Neural progenitor cell (in vitro differentiated cells): ENCODE measurements around the gene HHLA2. TPM values are rescaled to one million over a fixed set of nuclear protein-coding genes. Genes with fewer than 3 reads are reported as not detected.

ENCODE experiments used
- DNase-seq: peaks from one replicate; pipeline ENCODE4 v3.0.0-alpha.2; 2016; ENCODE audit warnings: low spot score
- H2AFZ ChIP-seq: fragments of 200-600 bp; sonication (generic); replicated peaks from 2 replicates; pipeline ENCODE4 v1.6.1; 2016; ENCODE audit warnings: antibody characterized with exemption
- H3F3A ChIP-seq: fragments of 200-600 bp; sonication (generic); 2 replicates; pipeline ENCODE4 v1.6.1; 2016; ENCODE audit warnings: antibody characterized with exemption, low read depth
- H3K27ac ChIP-seq: fragments of 200-600 bp; sonication (generic); 2 replicates; pipeline ENCODE4 v1.5.1; 2016; ENCODE audit warnings: mild to moderate bottlenecking
- H3K27me3 ChIP-seq: fragments of 200-600 bp; sonication (generic); 2 replicates; pipeline ENCODE4 v1.6.1; 2016; ENCODE audit warnings: mild to moderate bottlenecking, moderate library complexity
- H3K36me3 ChIP-seq: fragments of 200-600 bp; sonication (generic); 2 replicates; pipeline ENCODE4 v1.5.1; 2016
- H3K4me1 ChIP-seq: fragments of 200-600 bp; sonication (generic); 2 replicates; pipeline ENCODE4 v1.6.1; 2016; ENCODE audit warnings: mixed run types
- H3K4me2 ChIP-seq: fragments of 200-600 bp; sonication (generic); 2 replicates; pipeline ENCODE4 v1.6.1; 2016
- H3K4me3 ChIP-seq: fragments of 200-600 bp; sonication (generic); 2 replicates; pipeline ENCODE4 v1.5.1; 2016
- H3K79me2 ChIP-seq: fragments of 200-600 bp; sonication (generic); 2 replicates; pipeline ENCODE4 v1.6.1; 2016; ENCODE audit warnings: low read depth
- H3K9ac ChIP-seq: fragments of 200-600 bp; sonication (generic); 2 replicates; pipeline ENCODE4 v1.6.1; 2016
- H3K9me3 ChIP-seq: fragments of 200-600 bp; sonication (generic); 2 replicates; pipeline ENCODE4 v1.5.1; 2016; ENCODE audit warnings: low read depth
- H4K20me1 ChIP-seq: fragments of 200-600 bp; sonication (generic); 2 replicates; pipeline ENCODE4 v1.6.1; 2016; ENCODE audit warnings: low read depth
- H3K27ac Mint-ChIP-seq: 3 replicates; pipeline ENCODE4 v1.8.0; 2021; ENCODE audit warnings: mixed read lengths
- H3K27me3 Mint-ChIP-seq: 2 replicates; pipeline ENCODE4 v1.8.0; 2022; ENCODE audit warnings: low read depth, mild to moderate bottlenecking, inconsistent platforms, moderate library complexity, mixed read lengths; ENCODE audit not compliant: insufficient read depth
- H3K36me3 Mint-ChIP-seq: 3 replicates; pipeline ENCODE4 v1.8.0; 2021; ENCODE audit warnings: mixed read lengths
- H3K4me1 Mint-ChIP-seq: 3 replicates; pipeline ENCODE4 v1.8.0; 2021; ENCODE audit warnings: mixed read lengths
- H3K4me3 Mint-ChIP-seq: 3 replicates; pipeline ENCODE4 v1.8.0; 2021; ENCODE audit warnings: mild to moderate bottlenecking, moderate library complexity, mixed read lengths
- H3K9me3 Mint-ChIP-seq: 3 replicates; pipeline ENCODE4 v1.8.0; 2020; ENCODE audit warnings: mixed read lengths
- EZH2 ChIP-seq: fragments of 200-600 bp; sonication (generic); IDR thresholded peaks from 2 replicates; pipeline ENCODE4 v1.6.1; 2017; ENCODE audit warnings: antibody characterized with exemption, mild to moderate bottlenecking, moderate library complexity
- EZH2phosphoT487 ChIP-seq: fragments of 200-600 bp; sonication (generic); IDR thresholded peaks from 2 replicates; pipeline ENCODE4 v1.6.1; 2017; ENCODE audit warnings: antibody characterized with exemption
- total RNA-seq: library from RNA; depleted of rRNA; stranded (reverse); fragments of >200 nt; gene quantifications from 2 replicates; pipeline ENCODE4 v1.2.3, GENCODE V29; 2015; ENCODE audit warnings: low replicate concordance
- TF ChIP-seq, protein P1 (sequence below): fragments of 200-600 bp; sonication (generic); IDR thresholded peaks from 2 replicates; pipeline ENCODE4 v1.5.1; 2017; ENCODE audit warnings: antibody characterized with exemption, mild to moderate bottlenecking

Gene HHLA2
- total RNA-seq, 1 donor from 2014 or later, result not detected

DNA sequence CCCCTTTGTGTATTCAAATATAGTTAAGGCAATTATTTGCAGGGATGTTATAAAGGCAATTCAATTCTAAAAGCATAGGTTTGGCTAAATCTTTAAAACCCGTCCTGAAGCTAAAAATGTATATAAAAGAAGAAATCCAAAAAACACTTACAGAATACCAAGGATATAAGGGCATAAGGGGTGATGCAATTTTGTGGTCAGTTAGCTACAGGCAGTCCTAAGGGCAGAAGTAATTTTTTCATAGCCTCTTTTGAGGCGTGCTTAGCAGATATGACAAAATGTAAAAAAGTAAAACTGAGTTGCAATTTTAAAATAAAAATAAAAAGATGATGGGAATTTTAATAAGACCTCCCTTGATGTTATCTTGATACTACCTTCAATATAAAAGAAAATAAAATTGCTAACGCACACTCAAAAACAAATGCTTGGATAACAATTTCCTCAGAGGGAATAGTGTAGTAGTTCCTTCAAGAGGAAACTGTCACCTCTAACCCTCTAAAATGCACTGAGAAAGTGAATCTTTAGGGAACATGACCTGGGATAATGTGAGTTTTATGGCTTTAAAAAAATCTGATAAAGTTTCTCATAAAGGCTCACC is 109.8 kb downstream of the HHLA2 start:
- Histone ChIP-seq H3K4me2 (no peak overlapping the region), H3F3A (no peaks in the 10 kb centered on the region), H3K4me3 (no peak overlapping the region), H4K20me1 (no peaks in the 10 kb centered on the region), H3K9me3 (no peaks in the 10 kb centered on the region), H3K27ac (no peak overlapping the region), H3K27me3 (no peaks in the 10 kb centered on the region), H2AFZ (no peak overlapping the region), H3K4me1 (peaks cover 8% of the 10 kb centered on the region), H3K36me3 (no peaks in the 10 kb centered on the region), H3K9ac (no peak overlapping the region), H3K79me2 (no peaks in the 10 kb centered on the region)
- TF ChIP-seq, protein P1, sequence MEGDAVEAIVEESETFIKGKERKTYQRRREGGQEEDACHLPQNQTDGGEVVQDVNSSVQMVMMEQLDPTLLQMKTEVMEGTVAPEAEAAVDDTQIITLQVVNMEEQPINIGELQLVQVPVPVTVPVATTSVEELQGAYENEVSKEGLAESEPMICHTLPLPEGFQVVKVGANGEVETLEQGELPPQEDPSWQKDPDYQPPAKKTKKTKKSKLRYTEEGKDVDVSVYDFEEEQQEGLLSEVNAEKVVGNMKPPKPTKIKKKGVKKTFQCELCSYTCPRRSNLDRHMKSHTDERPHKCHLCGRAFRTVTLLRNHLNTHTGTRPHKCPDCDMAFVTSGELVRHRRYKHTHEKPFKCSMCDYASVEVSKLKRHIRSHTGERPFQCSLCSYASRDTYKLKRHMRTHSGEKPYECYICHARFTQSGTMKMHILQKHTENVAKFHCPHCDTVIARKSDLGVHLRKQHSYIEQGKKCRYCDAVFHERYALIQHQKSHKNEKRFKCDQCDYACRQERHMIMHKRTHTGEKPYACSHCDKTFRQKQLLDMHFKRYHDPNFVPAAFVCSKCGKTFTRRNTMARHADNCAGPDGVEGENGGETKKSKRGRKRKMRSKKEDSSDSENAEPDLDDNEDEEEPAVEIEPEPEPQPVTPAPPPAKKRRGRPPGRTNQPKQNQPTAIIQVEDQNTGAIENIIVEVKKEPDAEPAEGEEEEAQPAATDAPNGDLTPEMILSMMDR, result no peak
- no peak for TF ChIP-seq EZH2phosphoT487
- TF ChIP-seq EZH2, result no peak
- Mint-ChIP-seq H3K36me3 (peaks cover 2% of the 10 kb centered on the region), H3K9me3 (no peaks in the 10 kb centered on the region), H3K27ac (no peak overlapping the region), H3K4me3 (no peak overlapping the region), H3K4me1 (peaks cover 46% of the 10 kb centered on the region), H3K27me3 (peaks cover 3% of the 10 kb centered on the region)
- DNase-seq, result no peak

DNA sequence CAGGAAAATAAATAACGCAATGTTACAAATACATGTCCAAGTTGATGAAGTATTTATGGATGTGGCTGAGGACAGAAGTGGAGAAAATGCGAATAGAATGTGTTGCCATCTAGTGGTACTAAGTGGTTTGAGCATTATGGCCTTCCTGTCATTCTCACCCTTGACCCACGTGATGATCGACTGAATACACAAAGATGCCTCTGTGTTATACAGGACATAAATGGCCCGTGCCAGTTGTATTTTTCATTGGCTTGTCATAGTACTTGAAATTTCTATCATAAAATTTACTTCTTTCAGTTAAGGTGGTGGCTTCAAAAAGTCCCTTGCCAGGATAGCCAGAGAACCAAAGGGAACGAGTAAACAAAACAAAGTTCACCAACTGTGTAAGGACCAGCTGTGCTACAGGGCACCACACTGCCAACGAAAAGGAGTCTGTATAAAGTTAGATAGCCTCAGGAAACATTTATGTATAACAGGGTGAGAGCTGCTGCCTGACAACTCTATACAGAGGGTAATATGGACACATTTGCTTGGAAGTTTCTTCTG is 110.4 kb downstream of the HHLA2 start:
- H3K4me1 Mint-ChIP-seq, result peaks cover 44% of the 10 kb centered on the region
- Histone ChIP-seq H3K27me3 (no peaks in the 10 kb centered on the region), H4K20me1 (no peaks in the 10 kb centered on the region), H3K4me1 (peaks cover 8% of the 10 kb centered on the region), H2AFZ (no peak overlapping the region), H3K9me3 (no peaks in the 10 kb centered on the region), H3K4me3 (no peak overlapping the region), H3F3A (no peaks in the 10 kb centered on the region), H3K9ac (no peak overlapping the region), H3K36me3 (no peaks in the 10 kb centered on the region), H3K79me2 (no peaks in the 10 kb centered on the region), H3K4me2 (no peak overlapping the region), H3K27ac (no peak overlapping the region)
- peak overlapping the region; percentile 29 for H3K27ac Mint-ChIP-seq
- DNase-seq, result peak; percentile 52
- H3K27me3 Mint-ChIP-seq, result peaks cover 3% of the 10 kb centered on the region
- peaks cover 3% of the 10 kb centered on the region for H3K9me3 Mint-ChIP-seq
- H3K4me3 Mint-ChIP-seq, result no peak overlapping the region
- no peak for TF ChIP-seq EZH2phosphoT487
- TF ChIP-seq, protein P1, result peak; percentile 60
- no peak for TF ChIP-seq EZH2
- peaks cover 2% of the 10 kb centered on the region for H3K36me3 Mint-ChIP-seq

DNA sequence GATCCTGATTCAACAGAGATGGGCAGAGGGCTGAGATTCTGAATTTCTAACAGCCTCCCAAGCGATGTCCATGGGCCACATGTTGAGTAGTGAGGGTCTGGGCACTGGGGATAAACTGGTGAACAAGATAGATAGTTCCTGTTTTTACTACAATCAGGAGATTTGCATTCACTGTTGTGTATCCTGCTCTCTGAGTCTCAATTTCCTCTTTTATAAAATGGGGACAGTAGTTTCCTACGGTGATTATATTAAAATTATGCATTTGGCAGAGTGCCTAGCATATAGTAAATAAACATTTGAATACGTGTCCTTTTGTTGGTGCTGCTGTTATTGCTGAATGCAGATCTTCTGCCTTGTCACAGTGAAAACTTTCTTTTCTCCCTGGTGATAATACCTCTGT is 111.5 kb downstream of the HHLA2 start:
- Mint-ChIP-seq H3K36me3 (peaks cover 2% of the 10 kb centered on the region), H3K27ac (no peak overlapping the region), H3K4me1 (peaks cover 36% of the 10 kb centered on the region), H3K9me3 (peaks cover 3% of the 10 kb centered on the region), H3K4me3 (no peak overlapping the region), H3K27me3 (peaks cover 3% of the 10 kb centered on the region)
- no peaks in the 10 kb centered on the region for H3K27me3 ChIP-seq
- no peak overlapping the region for H3K4me2 ChIP-seq
- no peaks in the 10 kb centered on the region for H3K36me3 ChIP-seq
- H3F3A ChIP-seq, result no peaks in the 10 kb centered on the region
- DNase-seq, result no peak
- no peak overlapping the region for H3K4me3 ChIP-seq
- no peak overlapping the region for H3K27ac ChIP-seq
- H4K20me1 ChIP-seq, result no peaks in the 10 kb centered on the region
- H3K9me3 ChIP-seq, result no peaks in the 10 kb centered on the region
- H2AFZ ChIP-seq, result no peak overlapping the region
- H3K79me2 ChIP-seq, result no peaks in the 10 kb centered on the region
- peaks cover 8% of the 10 kb centered on the region for H3K4me1 ChIP-seq
- no peak overlapping the region for H3K9ac ChIP-seq
- TF ChIP-seq, protein P1, result no peak
- no peak for TF ChIP-seq EZH2
